Suprapubic skin (tissue), 4 donors: Measurements from ENCODE around the gene GSDME. TPM values are rescaled to one million over a fixed set of nuclear protein-coding genes. Genes with fewer than 3 reads are reported as not detected.

Source experiments
- DNase-seq, 2 donors: peaks; one replicate each; pipeline ENCODE4 v3.0.0-alpha.2; 2019; ENCODE audit warnings: low spot score in 2 of 2
- H3K27ac ChIP-seq: fragments of 200-600 bp; sonication (generic); one replicate; pipeline ENCODE4 v1.5.1; 2019
- H3K27me3 ChIP-seq: fragments of 200-600 bp; sonication (generic); one replicate; pipeline ENCODE4 v1.5.1; 2019
- H3K36me3 ChIP-seq: fragments of 200-600 bp; sonication (generic); one replicate; pipeline ENCODE4 v1.5.1; 2019
- H3K4me1 ChIP-seq: fragments of 200-600 bp; sonication (generic); one replicate; pipeline ENCODE4 v1.5.1; 2019
- H3K4me3 ChIP-seq: fragments of 200-600 bp; sonication (generic); one replicate; pipeline ENCODE4 v1.5.1; 2019; ENCODE audit warnings: mild to moderate bottlenecking
- H3K9me3 ChIP-seq: fragments of 200-600 bp; sonication (generic); one replicate; pipeline ENCODE4 v1.5.1; 2019
- EP300 ChIP-seq: sonication (generic); formaldehyde crosslinking; IDR thresholded peaks from one replicate; pipeline ENCODE4 v1.6.1; 2017; ENCODE audit warnings: antibody characterized with exemption
- POLR2A ChIP-seq, 2 donors: fragments of 450-650 bp; IDR thresholded peaks; one replicate each; pipeline ENCODE4 v1.6.1; 2017; ENCODE audit warnings: antibody characterized with exemption in 2 of 2, mild to moderate bottlenecking in 2 of 2, moderate library complexity in 2 of 2
- POLR2AphosphoS5 ChIP-seq, 3 donors: sonication (generic); formaldehyde crosslinking; IDR thresholded peaks; one replicate each; pipeline ENCODE4 v1.6.1; 2017; ENCODE audit warnings: antibody characterized with exemption in 3 of 3
- WGBS: methylation state at CpG from one replicate; pipeline ENCODE4 v1.1.5; 2018; 5-methylcytosine and 5-hydroxymethylcytosine counted together
- total RNA-seq, 4 donors: library from RNA; depleted of rRNA; stranded (reverse); fragments of >200 nt; gene quantifications; one replicate each; pipeline ENCODE4 v1.1.0, GENCODE V29; 2016
- TF ChIP-seq, protein P1 (sequence below), 2 donors: fragments of 200-600 bp in 1 of 2; fragments of 450-650 bp in 1 of 2; sonication (generic) in 1 of 2; IDR thresholded peaks; one replicate each; pipeline ENCODE4 v1.5.1; 2016 to 2019; ENCODE audit warnings: antibody characterized with exemption in 2 of 2, mild to moderate bottlenecking in 1 of 2, moderate library complexity in 1 of 2

GSDME gene
- total RNA-seq = 1 to 10 TPM; 1.4 to 7.2 (median 2.5) TPM

DNA sequence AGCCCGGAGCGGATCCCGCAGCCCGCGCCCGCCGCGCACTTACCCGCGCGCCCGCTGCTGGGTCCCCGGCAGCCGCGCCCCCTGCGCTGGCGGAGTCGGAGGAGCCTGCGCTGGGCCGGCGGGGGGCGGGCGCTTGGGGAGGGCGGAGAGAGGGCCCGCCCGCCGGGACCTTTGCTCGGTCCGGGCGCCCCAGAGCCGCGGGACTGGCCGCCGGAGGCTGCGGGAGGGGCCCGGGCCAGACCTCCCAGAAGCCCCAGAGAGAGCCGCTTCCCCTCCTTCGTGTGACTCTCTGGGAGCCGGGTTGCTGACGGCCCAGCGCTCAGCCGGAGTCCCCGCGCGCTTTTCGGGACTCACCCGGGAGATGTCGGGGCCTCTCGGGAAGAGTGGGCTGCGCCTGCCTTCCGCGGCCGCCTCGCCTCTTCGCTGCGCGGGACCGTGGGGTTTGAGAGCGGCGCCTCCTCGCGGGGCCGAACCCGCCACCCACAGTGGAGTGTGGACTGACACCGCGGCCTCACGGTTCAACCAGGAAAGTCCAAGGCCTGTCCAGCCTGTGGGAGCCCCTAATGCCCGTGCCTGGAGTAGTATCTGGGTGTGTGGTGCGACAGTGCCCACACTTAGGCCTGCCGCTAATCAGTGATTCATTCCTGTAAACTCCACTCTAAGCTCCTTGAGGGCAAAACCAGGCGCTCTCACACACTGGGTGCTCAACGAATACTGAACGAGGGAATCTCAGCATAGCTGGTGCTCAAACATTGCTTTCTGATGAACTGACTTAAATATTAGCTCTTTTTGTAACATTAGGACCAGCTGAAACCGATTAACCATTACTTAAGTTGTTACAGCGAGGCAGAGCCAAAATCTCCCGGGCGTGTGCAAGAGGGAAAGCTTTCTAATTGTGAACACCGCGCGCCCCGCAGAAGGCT, at the start of gene GSDME:
Gene GSDME (minus strand): TSS at position 112 of the 923 bp plus-strand sequence. CDS start 7,690 bp downstream, outside the sequence.
- no peak for DNase-seq
- Histone ChIP-seq H3K4me3 (peak within 1 kb of the TSS; percentile 56), H3K36me3 (no peaks in the 10 kb centered on the region), H3K4me1 (peaks cover 21% of the 10 kb centered on the region), H3K27me3 (peaks cover 16% of the 10 kb centered on the region), H3K9me3 (no peaks in the 10 kb centered on the region), H3K27ac (peak within 1 kb of the TSS; percentile 70)
- 13% methylated on average over 43 of the region's 81 CpGs for whole genome bisulfite sequencing
- TF ChIP-seq POLR2A (IDR thresholded peaks at IDR 0.05) = no peak
- TF ChIP-seq, protein P1, sequence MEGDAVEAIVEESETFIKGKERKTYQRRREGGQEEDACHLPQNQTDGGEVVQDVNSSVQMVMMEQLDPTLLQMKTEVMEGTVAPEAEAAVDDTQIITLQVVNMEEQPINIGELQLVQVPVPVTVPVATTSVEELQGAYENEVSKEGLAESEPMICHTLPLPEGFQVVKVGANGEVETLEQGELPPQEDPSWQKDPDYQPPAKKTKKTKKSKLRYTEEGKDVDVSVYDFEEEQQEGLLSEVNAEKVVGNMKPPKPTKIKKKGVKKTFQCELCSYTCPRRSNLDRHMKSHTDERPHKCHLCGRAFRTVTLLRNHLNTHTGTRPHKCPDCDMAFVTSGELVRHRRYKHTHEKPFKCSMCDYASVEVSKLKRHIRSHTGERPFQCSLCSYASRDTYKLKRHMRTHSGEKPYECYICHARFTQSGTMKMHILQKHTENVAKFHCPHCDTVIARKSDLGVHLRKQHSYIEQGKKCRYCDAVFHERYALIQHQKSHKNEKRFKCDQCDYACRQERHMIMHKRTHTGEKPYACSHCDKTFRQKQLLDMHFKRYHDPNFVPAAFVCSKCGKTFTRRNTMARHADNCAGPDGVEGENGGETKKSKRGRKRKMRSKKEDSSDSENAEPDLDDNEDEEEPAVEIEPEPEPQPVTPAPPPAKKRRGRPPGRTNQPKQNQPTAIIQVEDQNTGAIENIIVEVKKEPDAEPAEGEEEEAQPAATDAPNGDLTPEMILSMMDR (IDR thresholded peaks at IDR 0.05) = no peak
- TF ChIP-seq EP300 = no peak
- TF ChIP-seq POLR2AphosphoS5 (IDR thresholded peaks at IDR 0.05) = no peak

DNA sequence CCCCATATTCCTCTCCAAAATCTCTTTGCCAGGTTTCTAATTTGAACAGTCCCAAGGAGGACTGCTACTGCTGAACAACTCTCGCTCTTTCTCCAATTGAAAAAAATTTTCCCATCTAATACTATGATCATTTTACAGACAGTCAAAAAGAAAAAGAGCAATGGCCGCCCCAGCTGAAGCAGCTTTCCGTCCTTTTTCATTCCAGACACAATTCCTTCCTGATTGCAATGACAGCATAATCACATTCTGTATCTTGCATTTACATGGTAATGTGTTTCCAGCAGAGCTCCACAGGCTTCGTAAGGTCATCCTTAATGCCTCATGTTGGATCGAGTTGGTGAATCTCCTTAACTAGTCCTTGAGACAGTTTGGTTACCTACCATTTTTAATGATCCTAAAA, 45.0 kb upstream of the GSDME start:
- 93% methylated on average over 5 of the region's 5 CpGs for WGBS
- no peak for DNase-seq
- TF ChIP-seq POLR2A (IDR thresholded peaks at IDR 0.05) = no peak
- TF ChIP-seq, protein P1 (IDR thresholded peaks at IDR 0.05) = no peak
- no peak for TF ChIP-seq POLR2AphosphoS5 (IDR thresholded peaks at IDR 0.05)
- TF ChIP-seq EP300 = no peak
- no peaks in the 10 kb centered on the region for H3K27me3 ChIP-seq
- H3K36me3 ChIP-seq = peaks cover 37% of the 10 kb centered on the region
- no peaks in the 10 kb centered on the region for H3K9me3 ChIP-seq
- no peak overlapping the region for H3K27ac ChIP-seq
- no peaks in the 10 kb centered on the region for H3K4me1 ChIP-seq
- no peak overlapping the region for H3K4me3 ChIP-seq

GRCh38 chr7:24801883-24802282, 44.6 kb upstream of the GSDME start:
- Histone ChIP-seq H3K9me3 (no peaks in the 10 kb centered on the region), H3K36me3 (peaks cover 37% of the 10 kb centered on the region), H3K4me1 (no peaks in the 10 kb centered on the region), H3K4me3 (no peak overlapping the region), H3K27ac (no peak overlapping the region), H3K27me3 (no peaks in the 10 kb centered on the region)
- WGBS = 100% methylated on average over 2 of the region's 2 CpGs
- no peak for DNase-seq
- TF ChIP-seq POLR2A (IDR thresholded peaks at IDR 0.05) (no peak), EP300 (no peak), POLR2AphosphoS5 (IDR thresholded peaks at IDR 0.05) (no peak)
- TF ChIP-seq, protein P1 (IDR thresholded peaks at IDR 0.05) = no peak

DNA sequence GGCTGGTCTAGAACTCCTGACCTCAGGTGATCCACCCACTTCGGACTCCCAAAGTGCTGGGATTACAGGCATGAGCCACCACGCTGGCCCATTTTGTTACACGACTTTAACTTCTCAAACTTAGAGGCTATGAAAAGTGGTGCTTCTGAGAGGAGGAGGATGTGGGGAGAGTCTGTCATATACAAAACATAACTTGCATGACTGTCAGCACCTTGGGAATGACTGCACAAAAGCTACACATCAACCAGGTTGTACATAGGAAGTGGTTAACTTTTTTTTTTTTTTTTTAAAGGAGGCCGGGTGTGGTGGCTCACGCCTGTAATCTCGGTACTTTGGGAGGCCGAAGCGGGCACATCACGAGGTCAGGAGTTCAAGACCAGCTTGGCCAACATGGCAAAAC, 43.4 kb upstream of the GSDME start:
- no peak for TF ChIP-seq POLR2AphosphoS5 (IDR thresholded peaks at IDR 0.05)
- TF ChIP-seq, protein P1 (IDR thresholded peaks at IDR 0.05) = no peak
- TF ChIP-seq POLR2A (IDR thresholded peaks at IDR 0.05) = no peak
- TF ChIP-seq EP300 = no peak
- Histone ChIP-seq H3K9me3 (no peaks in the 10 kb centered on the region), H3K27me3 (no peaks in the 10 kb centered on the region), H3K36me3 (peaks cover 27% of the 10 kb centered on the region), H3K27ac (no peak overlapping the region), H3K4me3 (no peak overlapping the region), H3K4me1 (no peaks in the 10 kb centered on the region)
- DNase-seq = no peak
- WGBS = 89% methylated on average over 9 of the region's 9 CpGs

DNA sequence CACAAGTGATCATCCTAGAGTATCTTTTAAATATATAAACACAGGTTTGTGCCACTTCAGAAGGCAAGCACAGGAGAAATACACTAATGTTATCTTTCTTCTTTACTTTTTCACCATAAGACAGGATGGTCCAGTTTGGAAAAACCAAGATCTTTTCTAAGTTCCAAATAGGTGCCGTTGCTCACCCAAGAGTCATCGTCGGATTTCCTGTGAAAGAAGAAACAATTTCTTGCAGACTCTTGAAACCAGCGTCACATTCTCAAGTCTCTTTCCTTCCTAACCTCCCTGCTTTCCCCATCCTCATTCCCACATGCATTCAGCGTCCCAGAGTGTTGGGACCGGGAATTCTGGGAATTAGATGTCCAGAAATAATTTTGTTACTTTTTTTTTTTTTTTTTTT, 42.8 kb upstream of the GSDME start:
- no peak for TF ChIP-seq POLR2A (IDR thresholded peaks at IDR 0.05)
- TF ChIP-seq, protein P1 (IDR thresholded peaks at IDR 0.05) = no peak
- no peak for TF ChIP-seq EP300
- TF ChIP-seq POLR2AphosphoS5 (IDR thresholded peaks at IDR 0.05) = no peak
- no peak overlapping the region for H3K4me3 ChIP-seq
- DNase-seq = no peak
- WGBS = 96% methylated on average over 6 of the region's 6 CpGs
- no peaks in the 10 kb centered on the region for H3K27me3 ChIP-seq
- peaks cover 27% of the 10 kb centered on the region for H3K36me3 ChIP-seq
- no peaks in the 10 kb centered on the region for H3K4me1 ChIP-seq
- no peak overlapping the region for H3K27ac ChIP-seq
- H3K9me3 ChIP-seq = no peaks in the 10 kb centered on the region
